HEK293T (cell line): ENCODE data around the gene SERPINB10.

Experiments
- BHLHE40 ChIP-seq: fragments of 450-650 bp; IDR thresholded peaks from 2 replicates; pipeline ENCODE4 v1.6.1; 2016; ENCODE audit warnings: mild to moderate bottlenecking, moderate library complexity, borderline replicate concordance
- ELF4 ChIP-seq: fragments of 450-650 bp; IDR thresholded peaks from 2 replicates; pipeline ENCODE4 v1.6.1; 2017; ENCODE audit warnings: antibody characterized with exemption
- FOXK2 ChIP-seq: fragments of 450-650 bp; IDR thresholded peaks from 2 replicates; pipeline ENCODE4 v1.6.1; 2016; ENCODE audit warnings: mild to moderate bottlenecking
- FOXM1 ChIP-seq: fragments of 450-650 bp; IDR thresholded peaks from 2 replicates; pipeline ENCODE4 v1.6.1; 2017; ENCODE audit warnings: mild to moderate bottlenecking, borderline replicate concordance
- HDGF ChIP-seq: fragments of 450-650 bp; IDR thresholded peaks from 2 replicates; pipeline ENCODE4 v1.6.1; 2017; ENCODE audit warnings: antibody characterized with exemption, borderline replicate concordance
- L3MBTL2 ChIP-seq: fragments of 450-650 bp; conservative IDR thresholded peaks from 2 replicates; pipeline ENCODE4 v1.6.1; 2016; ENCODE audit warnings: mild to moderate bottlenecking
- NFRKB ChIP-seq: fragments of 450-650 bp; IDR thresholded peaks from 2 replicates; pipeline ENCODE4 v1.6.1; 2016; ENCODE audit warnings: mild to moderate bottlenecking, moderate library complexity
- SP1 ChIP-seq: fragments of 450-650 bp; IDR thresholded peaks from 2 replicates; pipeline ENCODE4 v1.6.1; 2017
- SUZ12 ChIP-seq: fragments of 450-650 bp; IDR thresholded peaks from 2 replicates; pipeline ENCODE4 v1.6.1; 2016; ENCODE audit warnings: mild to moderate bottlenecking
- TARDBP ChIP-seq: fragments of 450-650 bp; IDR thresholded peaks from 2 replicates; pipeline ENCODE4 v1.6.1; 2016

DNA sequence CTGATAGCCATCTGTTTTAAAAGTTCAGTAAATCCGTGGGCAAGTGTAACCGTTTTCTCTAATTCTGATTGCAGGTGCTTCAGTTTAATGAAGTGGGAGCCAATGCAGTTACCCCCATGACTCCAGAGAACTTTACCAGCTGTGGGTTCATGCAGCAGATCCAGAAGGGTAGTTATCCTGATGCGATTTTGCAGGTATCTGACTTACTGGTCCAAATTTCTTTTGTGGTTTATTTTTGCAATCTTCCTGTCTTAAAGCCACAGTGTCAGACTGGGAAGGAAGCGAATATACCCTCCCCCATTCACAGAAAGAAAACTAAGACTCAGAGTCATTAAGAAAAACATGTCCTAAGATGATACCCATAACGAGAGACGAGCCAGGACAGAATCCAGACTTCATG, 12.6 kb upstream of the SERPINB10 start:
- no peak for TF ChIP-seq BHLHE40
- no peak for TF ChIP-seq FOXM1
- TF ChIP-seq TARDBP = no peak
- no peak for TF ChIP-seq FOXK2
- no peak for TF ChIP-seq ELF4
- no peak for TF ChIP-seq L3MBTL2
- no peak for TF ChIP-seq SUZ12
- no peak for TF ChIP-seq NFRKB
- TF ChIP-seq SP1 = no peak
- TF ChIP-seq HDGF = no peak
